Fibroblast of pulmonary artery (primary cell): ENCODE measurements around the gene VAPB.
A peak's percentile ranks its signal among the peaks of the same experiment; 100 is the strongest.

ENCODE experiments used
- DNase-seq: peaks from one replicate; pipeline ENCODE4 v3.0.0-alpha.2; 2010; ENCODE audit warnings: low read depth
- H3K4me3 ChIP-seq: replicated peaks from 2 replicates; pipeline ENCODE4 v1.5.1; 2011; ENCODE audit warnings: low read depth, mild to moderate bottlenecking, control low read depth, low read length, moderate library complexity
- TF ChIP-seq, protein P1 (sequence below): IDR thresholded peaks from 2 replicates; pipeline ENCODE4 v1.5.1; 2011; ENCODE audit warnings: mild to moderate bottlenecking, control low read depth, low read length, inconsistent platforms; ENCODE audit errors: missing control alignments

VAPB gene

DNA sequence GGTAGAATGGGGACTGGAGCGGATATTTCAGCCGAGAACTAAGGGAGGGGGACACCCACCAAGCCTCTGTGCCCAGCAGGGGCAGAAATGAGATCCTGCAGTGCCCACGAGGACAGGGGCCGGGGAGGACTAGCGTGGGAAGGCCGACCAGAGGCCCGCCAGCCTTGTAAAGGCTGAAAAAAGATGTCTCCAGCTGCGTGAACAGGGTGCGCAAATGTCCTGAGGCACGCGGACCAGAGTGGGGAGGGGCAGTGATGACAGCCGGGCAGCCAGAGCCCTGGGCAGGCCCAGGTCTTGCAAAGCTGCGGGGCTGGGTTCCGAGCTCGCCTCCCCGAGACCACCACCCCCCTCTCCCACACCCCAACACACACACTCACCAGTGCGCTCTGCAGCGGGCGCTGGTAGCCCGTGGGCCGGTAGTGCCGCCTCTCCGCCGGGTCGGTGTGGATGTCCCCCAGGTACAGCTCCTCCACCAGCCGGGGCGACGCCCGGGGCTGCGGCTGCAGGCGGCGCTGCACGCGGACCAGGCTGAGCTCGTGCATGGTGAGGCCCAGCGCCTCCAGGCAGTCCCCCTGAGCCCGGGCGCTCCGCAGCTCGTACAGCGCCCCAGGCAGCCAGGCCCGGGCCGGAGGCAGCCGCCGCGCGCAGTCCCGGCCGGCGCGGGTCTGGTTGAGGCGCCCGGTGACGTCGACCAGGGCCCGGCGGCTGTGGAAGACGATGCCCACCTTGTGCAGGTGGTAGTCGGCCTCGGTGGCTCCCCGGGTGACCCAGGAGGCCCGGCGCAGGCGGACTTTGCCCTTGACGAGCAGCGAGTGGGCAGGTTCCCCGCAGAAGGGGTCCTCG lies 77.9 kb downstream of the VAPB start:
- no peak overlapping the region for H3K4me3 ChIP-seq
- TF ChIP-seq, protein P1, sequence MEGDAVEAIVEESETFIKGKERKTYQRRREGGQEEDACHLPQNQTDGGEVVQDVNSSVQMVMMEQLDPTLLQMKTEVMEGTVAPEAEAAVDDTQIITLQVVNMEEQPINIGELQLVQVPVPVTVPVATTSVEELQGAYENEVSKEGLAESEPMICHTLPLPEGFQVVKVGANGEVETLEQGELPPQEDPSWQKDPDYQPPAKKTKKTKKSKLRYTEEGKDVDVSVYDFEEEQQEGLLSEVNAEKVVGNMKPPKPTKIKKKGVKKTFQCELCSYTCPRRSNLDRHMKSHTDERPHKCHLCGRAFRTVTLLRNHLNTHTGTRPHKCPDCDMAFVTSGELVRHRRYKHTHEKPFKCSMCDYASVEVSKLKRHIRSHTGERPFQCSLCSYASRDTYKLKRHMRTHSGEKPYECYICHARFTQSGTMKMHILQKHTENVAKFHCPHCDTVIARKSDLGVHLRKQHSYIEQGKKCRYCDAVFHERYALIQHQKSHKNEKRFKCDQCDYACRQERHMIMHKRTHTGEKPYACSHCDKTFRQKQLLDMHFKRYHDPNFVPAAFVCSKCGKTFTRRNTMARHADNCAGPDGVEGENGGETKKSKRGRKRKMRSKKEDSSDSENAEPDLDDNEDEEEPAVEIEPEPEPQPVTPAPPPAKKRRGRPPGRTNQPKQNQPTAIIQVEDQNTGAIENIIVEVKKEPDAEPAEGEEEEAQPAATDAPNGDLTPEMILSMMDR: no peak
- no peak for DNase-seq

- TF ChIP-seq, protein P1: no peak
- no peak for DNase-seq
- H3K4me3 ChIP-seq: no peak overlapping the region
Measured at GRCh38 chr20:58467572-58468527, 78.8 kb downstream of the VAPB start.

- H3K4me3 ChIP-seq: no peak overlapping the region
- TF ChIP-seq, protein P1: no peak
- DNase-seq: no peak
Measured at GRCh38 chr20:58469616-58470015, 80.6 kb downstream of the VAPB start.

DNA sequence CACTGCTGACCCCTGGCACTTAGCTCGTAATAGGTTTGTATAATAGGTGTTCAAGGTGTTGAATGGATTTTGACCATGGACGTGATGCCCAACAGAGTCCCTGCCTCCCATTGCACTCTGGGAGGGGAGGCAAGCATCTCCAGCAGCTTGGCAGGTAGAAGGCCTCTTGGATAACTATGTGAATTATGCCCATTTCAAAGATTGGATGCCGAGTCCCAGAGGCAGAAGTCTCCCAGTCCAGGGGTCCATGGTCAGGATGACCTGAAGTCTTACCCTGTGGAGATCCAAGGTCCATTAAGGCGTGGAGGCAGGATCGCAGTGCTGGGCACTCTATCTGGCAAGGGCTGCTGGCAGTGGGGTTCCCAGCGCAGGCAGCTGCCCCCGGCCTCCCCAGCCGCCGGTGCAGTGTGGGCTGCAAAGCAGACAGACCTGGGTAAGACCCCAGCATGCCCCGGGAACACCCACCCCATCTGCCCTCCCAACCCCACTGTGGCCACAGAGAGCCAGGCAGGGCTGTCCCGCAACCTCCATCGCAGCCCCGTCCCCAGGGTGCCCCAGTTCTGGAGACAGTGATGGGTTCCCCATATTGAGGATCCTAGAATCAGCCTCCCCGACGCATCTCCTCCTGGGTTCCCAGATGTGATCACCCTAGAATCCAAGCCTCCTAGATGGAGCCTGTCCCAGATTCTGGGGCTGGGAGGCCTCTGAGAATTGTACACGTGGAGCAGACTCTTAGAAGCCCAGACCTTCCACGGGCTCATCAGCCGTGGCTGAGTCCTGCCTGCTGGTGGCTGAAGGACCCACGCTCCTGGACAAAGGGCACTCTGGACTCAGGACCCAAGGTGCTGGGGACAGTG lies 81.5 kb downstream of the VAPB start:
- DNase-seq: no peak
- TF ChIP-seq, protein P1: no peak
- no peak overlapping the region for H3K4me3 ChIP-seq

DNA sequence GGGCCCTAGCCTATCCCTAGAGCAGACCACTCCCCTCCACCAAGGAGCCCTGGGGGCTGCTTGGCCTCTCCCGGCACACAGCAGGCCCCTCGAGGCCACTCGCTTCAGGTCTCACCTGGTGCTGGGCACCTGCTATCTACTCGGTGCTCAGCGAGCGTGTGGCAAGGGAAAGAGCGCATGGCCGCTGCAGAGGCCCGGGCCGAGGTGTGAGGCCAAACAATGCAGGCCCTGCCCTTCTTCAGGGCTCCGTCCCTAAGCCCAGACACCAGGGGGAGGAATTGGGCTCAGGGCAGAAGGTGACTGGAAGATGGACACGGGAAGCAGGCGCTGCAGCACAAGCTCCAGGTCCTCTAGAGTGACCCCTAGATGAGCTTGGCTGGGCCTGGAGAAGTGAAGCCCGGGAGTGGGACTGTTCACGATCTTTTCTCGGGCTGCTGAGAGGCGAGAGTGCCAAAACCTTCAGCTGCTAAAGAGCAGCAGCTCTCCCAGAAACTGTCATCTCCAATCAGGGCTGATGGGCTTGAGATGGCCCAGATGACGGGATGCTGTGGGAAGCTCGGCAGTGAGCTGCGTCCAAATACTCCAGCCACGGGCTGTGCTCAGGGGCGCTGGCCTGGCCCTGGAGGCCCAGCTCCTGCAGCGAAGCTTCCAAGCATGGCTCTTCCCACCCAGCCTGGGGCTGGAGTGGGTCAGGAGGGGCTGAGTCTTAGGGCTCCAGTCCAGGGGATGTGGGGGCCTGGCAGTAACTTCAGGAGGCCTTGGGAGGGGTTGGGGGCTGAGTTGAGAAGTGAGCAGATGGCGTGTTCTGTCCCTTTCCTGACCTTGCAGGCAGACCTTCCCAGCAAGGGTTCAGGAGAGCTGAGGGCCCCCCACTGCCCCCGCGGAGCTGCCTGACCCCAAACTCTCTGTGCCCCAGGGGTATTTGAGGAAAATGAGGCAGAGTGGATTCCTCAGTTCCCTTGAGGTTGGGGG lies 82.5 kb downstream of the VAPB start:
- no peak overlapping the region for H3K4me3 ChIP-seq
- TF ChIP-seq, protein P1: no peak
- peak; percentile 17 for DNase-seq
